ENCODE measurements around the gene TAX1BP1.

- TF ChIP-seq CTCF (IDR thresholded peaks at IDR 0.05) (no peak), POLR2A (IDR thresholded peaks at IDR 0.05) (no peak)
Measured at GRCh38 chr7:27781188-27781587, 41.2 kb downstream of the TAX1BP1 start.
